Uterus (tissue), 4 donors: ENCODE measurements around the gene SCGB1C1. TPM values are rescaled to one million over a fixed set of nuclear protein-coding genes. Genes with fewer than 3 reads are reported as not detected.
"Not testable (repeated sequence)": the region's sequence is repeated elsewhere in the genome, so short reads cannot be mapped to it uniquely, and the experiment has no call there.

Source experiments
- DNase-seq, 2 donors: peaks; one replicate each; pipeline ENCODE4 v3.0.0-alpha.2; 2019 to 2020
- H3K27ac ChIP-seq, 2 donors: fragments of 200-600 bp; sonication (generic); 1 replicate in 1 of 2; 2 replicates in 1 of 2; pipeline ENCODE4 v1.5.1; 2016 to 2018
- H3K27me3 ChIP-seq, 2 donors: fragments of 200-600 bp; sonication (generic); one replicate each; pipeline ENCODE4 v1.5.1; 2018 to 2019; ENCODE audit warnings: control low read depth in 1 of 2
- H3K36me3 ChIP-seq, 2 donors: fragments of 200-600 bp; sonication (generic); one replicate each; pipeline ENCODE4 v1.5.1; 2019; ENCODE audit warnings: control low read depth in 1 of 2
- H3K4me1 ChIP-seq, 2 donors: fragments of 200-600 bp; sonication (generic); one replicate each; pipeline ENCODE4 v1.5.1; 2018 to 2019; ENCODE audit warnings: control low read depth in 1 of 2
- H3K4me3 ChIP-seq, 2 donors: fragments of 200-600 bp; sonication (generic); 1 replicate in 1 of 2; 2 replicates in 1 of 2; pipeline ENCODE4 v1.5.1; 2018 to 2019; ENCODE audit warnings: mild to moderate bottlenecking in 1 of 2
- H3K9me3 ChIP-seq, 2 donors: fragments of 200-600 bp; sonication (generic); one replicate each; pipeline ENCODE4 v1.5.1; 2019; ENCODE audit warnings: control low read depth in 1 of 2
- CTCF ChIP-seq, 4 experiments: fragments of 200-600 bp in 2 of 4; fragments of 450-650 bp in 2 of 4; sonication (generic) in 2 of 4; IDR thresholded peaks; one replicate each; pipeline ENCODE4 v1.5.1; 2016 to 2019; ENCODE audit warnings: antibody characterized with exemption in 4 of 4, mild to moderate bottlenecking in 2 of 4, moderate library complexity in 1 of 4
- POLR2A ChIP-seq, 2 donors: fragments of 450-650 bp; IDR thresholded peaks; one replicate each; pipeline ENCODE4 v1.6.1; 2016; ENCODE audit warnings: antibody characterized with exemption in 2 of 2, mild to moderate bottlenecking in 1 of 2, moderate library complexity in 1 of 2
- intact Hi-C: fragments of 100-400 bp; cut with DNase I; formaldehyde crosslinking; loops from one replicate; pipeline ENCODE4 v1.15.1; 2023; ENCODE audit warnings: low total_unique reads
- total RNA-seq, 4 donors: library from RNA; depleted of rRNA in 3 of 4; stranded (reverse); fragments of >200 nt in 3 of 4; gene quantifications; one replicate each; pipeline versions ENCODE4 v1.1.0 to v1.2.4, GENCODE V29; 2014 to 2023
- donor health status: DM: yes; HTN: yes; CAD: no.

The SCGB1C1 gene
- total RNA-seq, 4 donors from 2014 or later = not detected

- H3K4me3 ChIP-seq = no peak overlapping the region
- no peak for DNase-seq
- H3K4me1 ChIP-seq = peaks cover under 1 to 6% of the 10 kb centered on the region in 2 donors
- no peaks in the 10 kb centered on the region for H3K9me3 ChIP-seq
- no peaks in the 10 kb centered on the region for H3K27me3 ChIP-seq
- no peak overlapping the region for H3K27ac ChIP-seq
- TF ChIP-seq POLR2A (IDR thresholded peaks at IDR 0.05) = no peak
- no peak for TF ChIP-seq CTCF (IDR thresholded peaks at IDR 0.05)
- intact Hi-C loops = no loop called here
- H3K36me3 ChIP-seq = no peaks in the 10 kb centered on the region
These were observed 22.7 kb downstream of the SCGB1C1 start for GRCh38 chr11:215581-216037.

GRCh38 chr11:216081-216974 lies 23.4 kb downstream of the SCGB1C1 start:
- H3K9me3 ChIP-seq = no peaks in the 10 kb centered on the region
- H3K36me3 ChIP-seq = no peaks in the 10 kb centered on the region
- no peak overlapping the region for H3K4me3 ChIP-seq
- H3K27me3 ChIP-seq = no peaks in the 10 kb centered on the region
- no peak overlapping the region for H3K27ac ChIP-seq
- intact Hi-C loops = no loop called here
- no peak for DNase-seq
- H3K4me1 ChIP-seq = no peaks in the 10 kb centered on the region
- no peak for TF ChIP-seq CTCF (IDR thresholded peaks at IDR 0.05)
- TF ChIP-seq POLR2A (IDR thresholded peaks at IDR 0.05) = no peak

- Histone ChIP-seq H3K4me1 (no peaks in the 10 kb centered on the region), H3K36me3 (no peaks in the 10 kb centered on the region), H3K9me3 (no peaks in the 10 kb centered on the region), H3K27me3 (no peaks in the 10 kb centered on the region), H3K27ac (no peak overlapping the region), H3K4me3 (no peak overlapping the region)
- DNase-seq = no peak
- TF ChIP-seq CTCF (IDR thresholded peaks at IDR 0.05) = no peak
- no peak for TF ChIP-seq POLR2A (IDR thresholded peaks at IDR 0.05)
- intact Hi-C loops = no loop called here
These were observed 24.8 kb downstream of the SCGB1C1 start for GRCh38 chr11:217704-218103.

GRCh38 chr11:218815-219593 lies 26.1 kb downstream of the SCGB1C1 start:
- no peak overlapping the region for H3K27ac ChIP-seq
- TF ChIP-seq CTCF (IDR thresholded peaks at IDR 0.05) = no peak
- intact Hi-C loops = no loop called here
- no peaks in the 10 kb centered on the region for H3K9me3 ChIP-seq
- no peak for DNase-seq
- no peaks in the 10 kb centered on the region for H3K36me3 ChIP-seq
- no peaks in the 10 kb centered on the region for H3K27me3 ChIP-seq
- H3K4me3 ChIP-seq = no peak overlapping the region
- H3K4me1 ChIP-seq = no peaks in the 10 kb centered on the region

- intact Hi-C loops, H3K4me1 ChIP-seq, H3K27ac ChIP-seq, H3K9me3 ChIP-seq, H3K27me3 ChIP-seq, H3K4me3 ChIP-seq, DNase-seq, H3K36me3 ChIP-seq: not testable (repeated sequence)
These were observed 27.9 kb downstream of the SCGB1C1 start for GRCh38 chr11:220641-221215.
